HCT116 (cell line): Measurements from ENCODE around the gene RIMBP2. TPM values are rescaled to one million over a fixed set of nuclear protein-coding genes. Genes with fewer than 3 reads are reported as not detected.

Experiments used
- ATAC-seq: fragments of 200-7000 bp; cut with Tn5 transposase; 2 replicates; pipeline ENCODE4 v1.9.1; 2020; ENCODE audit warnings: mild to moderate bottlenecking, moderate library complexity
- BruUV-seq: library from RNA; stranded (reverse); fragments of 400-500 nt; replicated peaks from 2 replicates; lab custom pipeline; 2021; lab: Mats Ljungman, UMichigan
- CTCF ChIA-PET: fragments of 300-600 bp; sonication (Branson Sonifier 250); formaldehyde crosslinking; loops from one replicate; lab custom pipeline; 2021; ENCODE audit warnings: antibody characterized with exemption; lab: Charles Lee
- POLR2A ChIA-PET: fragments of 300-600, 350-600 bp; sonication (Branson Sonifier 250); formaldehyde crosslinking; loops from one replicate; lab custom pipeline; 2021; ENCODE audit warnings: antibody characterized with exemption; lab: Charles Lee
- RAD21 ChIA-PET, 2 experiments: fragments of 300-600 bp; sonication (Branson Sonifier 250); formaldehyde crosslinking; loops; one replicate each; lab custom pipeline; 2023; ENCODE audit warnings: low total read pairs in 2 of 2; ENCODE audit not compliant: uncharacterized antibody in 2 of 2, unreplicated experiment in 2 of 2, low non-redundant PET in 1 of 2; lab: Charles Lee
- DNase-seq: peaks from one replicate; pipeline ENCODE4 v3.0.0-alpha.2; 2010; ENCODE audit warnings: low read depth, low spot score
- H2AFZ ChIP-seq: fragments of 200-600 bp; shearing (Covaris generic), sonication (generic); 2 replicates; pipeline ENCODE4 v1.6.1; 2017; ENCODE audit warnings: low read depth, mixed run types, mixed read lengths, antibody characterized with exemption, low read length; ENCODE audit not compliant: poor library complexity, severe bottlenecking
- H3K27ac ChIP-seq: 2 replicates; pipeline ENCODE4 v1.5.1; 2012; ENCODE audit warnings: low read depth, low read length
- H3K27me3 ChIP-seq: fragments of 200-600 bp; sonication (generic); 2 replicates; pipeline ENCODE4 v1.6.1; 2016; ENCODE audit warnings: mixed run types, low read length, mixed read lengths; ENCODE audit not compliant: insufficient read depth
- H3K36me3 ChIP-seq, 2 experiments: fragments of 200-500 bp in 1 of 2; fragments of 200-600 bp in 1 of 2; sonication (Bioruptor generic) in 1 of 2; sonication (generic) in 1 of 2; 2 replicates each; pipeline versions ENCODE4 v1.5.1 to v1.6.1; 2014 to 2016; ENCODE audit warnings: low read length in 2 of 2, inconsistent platforms in 1 of 2, mixed read lengths in 1 of 2, mixed run types in 1 of 2; ENCODE audit not compliant: insufficient read depth in 2 of 2, control insufficient read depth in 1 of 2
- H3K4me1 ChIP-seq, 2 experiments: fragments of 200-600 bp in 1 of 2; sonication (generic) in 1 of 2; 2 replicates each; pipeline versions ENCODE4 v1.5.1 to v1.6.1; 2012 to 2017; ENCODE audit warnings: low read length in 2 of 2, inconsistent platforms in 1 of 2, mild to moderate bottlenecking in 1 of 2, mixed read lengths in 1 of 2, mixed run types in 1 of 2, moderate library complexity in 1 of 2; ENCODE audit not compliant: insufficient read depth in 2 of 2, control insufficient read depth in 1 of 2
- H3K4me2 ChIP-seq: fragments of 200-600 bp; sonication (generic); 2 replicates; pipeline ENCODE4 v1.6.1; 2017; ENCODE audit warnings: mixed run types, low read length, mixed read lengths
- H3K4me3 ChIP-seq, 2 experiments: fragments of 200-600 bp in 1 of 2; sonication (generic) in 1 of 2; replicated peaks in 1 of 2; 2 replicates each; pipeline ENCODE4 v1.5.1; 2011 to 2016; ENCODE audit warnings: low read length in 2 of 2, control low read depth in 1 of 2, low read depth in 1 of 2, mild to moderate bottlenecking in 1 of 2, mixed read lengths in 1 of 2, mixed run types in 1 of 2
- H3K79me2 ChIP-seq: fragments of 200-600 bp; sonication (generic); 2 replicates; pipeline ENCODE4 v1.6.1; 2017; ENCODE audit warnings: mild to moderate bottlenecking, mixed run types, low read length, moderate library complexity, mixed read lengths; ENCODE audit not compliant: insufficient read depth
- H3K9ac ChIP-seq: fragments of 200-600 bp; sonication (generic); 2 replicates; pipeline ENCODE4 v1.6.1; 2016; ENCODE audit warnings: low read length, mixed read lengths
- H3K9me2 ChIP-seq: fragments of 200-600 bp; sonication (generic), shearing (Covaris generic); 2 replicates; pipeline ENCODE4 v1.6.1; 2017; ENCODE audit warnings: mixed run types, mild to moderate bottlenecking, moderate library complexity; ENCODE audit not compliant: insufficient read depth
- H3K9me3 ChIP-seq, 2 experiments: fragments of 200-500 bp in 1 of 2; fragments of 200-600 bp in 1 of 2; sonication (Bioruptor generic) in 1 of 2; sonication (generic) in 1 of 2; 2 replicates each; pipeline ENCODE4 v1.6.1; 2014 to 2017; ENCODE audit warnings: low read length in 2 of 2, mixed read lengths in 2 of 2, inconsistent platforms in 1 of 2, low read depth in 1 of 2, mild to moderate bottlenecking in 1 of 2, mixed run types in 1 of 2, moderate library complexity in 1 of 2; ENCODE audit not compliant: control insufficient read depth in 1 of 2, insufficient read depth in 1 of 2
- H4K20me1 ChIP-seq: fragments of 200-600 bp; sonication (generic), shearing (Covaris generic); 2 replicates; pipeline ENCODE4 v1.6.1; 2017; ENCODE audit warnings: mixed run types, mild to moderate bottlenecking, moderate library complexity; ENCODE audit not compliant: insufficient read depth
- ATF3 ChIP-seq: IDR thresholded peaks from 2 replicates; pipeline ENCODE4 v1.6.1; 2012
- CTCF ChIP-seq, 3 experiments: fragments of 200-600 bp in 1 of 3; sonication (generic) in 1 of 3; IDR thresholded peaks in 2 of 3; conservative IDR thresholded peaks in 1 of 3; 2 replicates each; pipeline ENCODE4 v1.5.1; 2012 to 2017; ENCODE audit warnings: low read depth in 2 of 3, low read length in 2 of 3, antibody characterized with exemption in 1 of 3, borderline replicate concordance in 1 of 3, control low read depth in 1 of 3, mild to moderate bottlenecking in 1 of 3, mixed read lengths in 1 of 3, mixed run types in 1 of 3, moderate library complexity in 1 of 3; ENCODE audit not compliant: insufficient read depth in 1 of 3
- EGR1 ChIP-seq: IDR thresholded peaks from 2 replicates; pipeline ENCODE4 v1.6.1; 2012; ENCODE audit warnings: low read depth
- ELF1 ChIP-seq: IDR thresholded peaks from 2 replicates; pipeline ENCODE4 v1.6.1; 2012; ENCODE audit warnings: low read depth, borderline replicate concordance
- EZH2phosphoT487 ChIP-seq: fragments of 200-600 bp; IDR thresholded peaks from 2 replicates; pipeline ENCODE4 v1.6.1; 2018; ENCODE audit warnings: antibody characterized with exemption, borderline replicate concordance
- FOSL1 ChIP-seq: IDR thresholded peaks from 2 replicates; pipeline ENCODE4 v1.6.1; 2012; ENCODE audit warnings: low read depth
- MAX ChIP-seq: IDR thresholded peaks from 2 replicates; pipeline ENCODE4 v1.6.1; 2012
- POLR2A ChIP-seq: IDR thresholded peaks from 2 replicates; pipeline ENCODE4 v1.7.0; 2011; ENCODE audit warnings: borderline replicate concordance; ENCODE audit not compliant: insufficient read depth, insufficient read length; ENCODE audit errors: extremely low read depth
- POLR2AphosphoS5 ChIP-seq: IDR thresholded peaks from 2 replicates; pipeline ENCODE4 v1.6.1; 2011; ENCODE audit warnings: mild to moderate bottlenecking, low read depth, low read length, moderate library complexity
- REST ChIP-seq: IDR thresholded peaks from 2 replicates; pipeline ENCODE4 v1.6.1; 2012; ENCODE audit warnings: low read depth
- TCF7L2 ChIP-seq: IDR thresholded peaks from 2 replicates; pipeline ENCODE4 v1.7.0; 2011; ENCODE audit warnings: borderline replicate concordance, inconsistent platforms; ENCODE audit not compliant: insufficient read depth, insufficient read length; ENCODE audit errors: extremely low read depth
- YY1 ChIP-seq: IDR thresholded peaks from 2 replicates; pipeline ENCODE4 v1.6.1; 2011; ENCODE audit warnings: low read length, low read depth, moderate library complexity, mild to moderate bottlenecking; ENCODE audit not compliant: insufficient replicate concordance; ENCODE audit errors: extremely low read depth
- ZNF274 ChIP-seq: fragments of 200-500 bp; sonication (Bioruptor generic); IDR thresholded peaks from 2 replicates; pipeline ENCODE4 v1.6.1; 2014; ENCODE audit warnings: mild to moderate bottlenecking, low read depth, low read length, inconsistent platforms
- intact Hi-C: fragments of 100-400 bp; cut with micrococcal nuclease; formaldehyde crosslinking; loops from 2 replicates; pipeline ENCODE4 v1.10.0; 2022
- total RNA-seq: library from RNA; stranded (reverse); gene quantifications from one replicate; pipeline ENCODE4 v1.2.1, GENCODE V29; 2021; ENCODE audit not compliant: unreplicated experiment

Gene RIMBP2
- total RNA-seq, 1 experiment from 2014 or later, result not detected

- TF ChIP-seq REST (no peak), POLR2A (no peak), EGR1 (no peak), ATF3 (no peak), ZNF274 (no peak)
Measured at GRCh38 chr12:130677957-130678558, 38.0 kb downstream of the RIMBP2 start (continued).

GRCh38 chr12:130675791-130676190 lies 40.3 kb downstream of the RIMBP2 start:
- H3K9me2 ChIP-seq, result no peaks in the 10 kb centered on the region
- ChIA-PET CTCF (no interaction called here), POLR2A (no interaction called here), RAD21 (no interaction called here)
- no peak overlapping the region for H3K27ac ChIP-seq
- H3K27me3 ChIP-seq, result no peaks in the 10 kb centered on the region
- intact Hi-C loops, result no loop called here
- H3K4me3 ChIP-seq, result no peak overlapping the region
- no TSS peak for BruUV-seq
- TF ChIP-seq MAX (no peak), EZH2phosphoT487 (no peak), CTCF (IDR thresholded peaks at IDR 0.05 in 2 of 3, conservative IDR thresholded peaks at IDR 0.05 in 1 of 3; ENCODE audit: borderline replicate concordance in 1 of 3, insufficient read depth in 1 of 3, low read depth in 2 of 3, low read length in 2 of 3) (no peak), ELF1 (no peak), ZNF274 (no peak), POLR2A (no peak), POLR2AphosphoS5 (no peak), FOSL1 (no peak), TCF7L2 (no peak), REST (no peak), YY1 (no peak)
- no peaks in the 10 kb centered on the region for H3K36me3 ChIP-seq
- no peak overlapping the region for H3K9ac ChIP-seq
- no peaks in the 10 kb centered on the region for H3K79me2 ChIP-seq
- H4K20me1 ChIP-seq, result no peaks in the 10 kb centered on the region
- no peak overlapping the region for H3K4me2 ChIP-seq
- H3K9me3 ChIP-seq, result no peaks in the 10 kb centered on the region
- ATAC-seq (no peak), DNase-seq (no peak)
- H3K4me1 ChIP-seq, result no peaks in the 10 kb centered on the region
- no peak overlapping the region for H2AFZ ChIP-seq
